GM20431 (cell line): ENCODE results near the gene NHSL2.

Experiments used
- in situ Hi-C: fragments of 300-500 bp; cut with MseI, MboI; formaldehyde crosslinking; loops from one replicate; pipeline ENCODE4 v1.15.0; 2020; ENCODE audit warnings: low sequenced_read_pairs; ENCODE audit not compliant: unreplicated experiment

Gene NHSL2

DNA sequence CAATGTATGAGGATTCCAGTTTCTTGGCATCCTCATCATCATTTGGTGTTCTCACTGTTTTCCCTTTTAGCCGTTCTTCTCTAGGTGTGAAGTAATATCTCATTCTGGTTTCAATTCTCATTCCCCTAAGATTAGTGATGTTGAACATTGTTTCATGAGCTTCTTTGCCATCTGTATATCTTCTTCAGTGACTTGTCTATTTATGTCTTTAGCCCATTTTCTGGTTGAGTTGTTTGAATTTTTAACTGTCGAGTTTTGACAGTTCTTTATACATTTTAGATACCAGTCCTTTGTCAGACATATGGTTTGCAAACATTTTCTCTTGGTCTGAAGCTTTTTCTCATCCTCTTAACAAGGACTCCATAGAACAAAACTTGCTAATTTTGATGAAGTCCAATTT, 101.1 kb downstream of the NHSL2 start:
- in situ Hi-C loops: loop anchor here (25.0 kb wide), 1 partner anchor 101 kb away; no protein-coding TSS in a partner anchor

DNA sequence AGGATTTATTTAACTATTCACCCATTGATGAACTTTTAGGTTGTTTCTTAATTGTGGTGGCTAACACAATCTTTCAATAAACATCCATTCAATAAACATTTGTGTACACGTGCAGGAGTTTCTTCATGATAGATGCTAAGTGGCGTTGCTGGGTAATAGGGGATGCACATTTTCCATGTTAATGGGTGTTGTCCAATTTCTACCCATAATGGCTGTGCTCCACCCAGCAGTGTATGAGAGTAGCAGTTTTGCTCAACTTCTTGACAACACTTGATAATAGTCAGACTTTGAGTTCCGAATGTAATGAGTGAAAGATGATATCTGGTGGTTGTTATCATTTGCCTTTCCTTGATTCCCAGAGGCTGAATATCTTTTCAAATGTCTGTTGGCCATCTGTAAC, 104.7 kb downstream of the NHSL2 start:
- in situ Hi-C loops: loop anchor here (25.0 kb wide), 1 partner anchor 97 kb away; no protein-coding TSS in a partner anchor

DNA sequence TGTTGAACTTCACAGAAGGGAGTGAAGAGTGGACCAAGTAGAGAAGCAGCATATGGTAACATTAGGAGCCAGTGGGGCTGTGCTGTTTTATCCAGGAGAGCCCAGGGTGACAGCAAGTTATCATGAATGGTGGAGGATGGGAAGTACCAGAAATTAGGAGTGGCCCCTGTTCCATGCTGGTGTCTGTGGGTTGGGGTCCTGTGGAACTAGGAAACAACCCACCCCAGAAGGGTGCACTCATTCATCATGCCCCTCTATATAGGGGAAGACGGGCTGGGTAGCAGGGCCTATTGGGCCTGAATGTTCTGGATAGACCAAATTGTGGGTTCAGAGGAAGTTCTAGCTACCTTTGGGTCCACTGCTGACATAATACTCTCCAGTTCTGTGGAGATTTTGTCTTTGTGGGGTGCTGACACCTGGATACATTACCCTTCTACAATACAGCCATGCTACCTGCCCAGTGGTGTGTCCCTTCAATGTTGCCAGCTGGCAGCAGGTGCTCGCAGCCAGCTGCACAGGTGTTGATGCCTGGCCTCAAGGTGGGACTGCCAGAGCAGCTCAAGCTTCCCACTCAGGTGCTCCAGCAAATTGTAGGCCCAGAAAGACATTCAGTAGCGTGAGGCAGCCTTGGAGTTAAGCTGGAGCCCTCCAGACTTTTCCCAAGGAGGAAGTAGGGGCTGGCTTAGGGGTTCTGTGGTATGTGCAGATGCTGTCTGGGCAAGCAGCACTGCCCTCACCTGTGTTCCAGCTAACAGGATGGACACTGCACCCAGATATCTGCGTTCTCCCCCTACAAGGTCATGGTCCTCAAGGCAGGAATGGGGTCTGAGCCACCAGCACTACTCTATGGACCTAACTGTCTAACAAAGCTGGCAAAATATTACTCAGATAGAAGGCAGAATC, 106.5 kb downstream of the NHSL2 start:
- in situ Hi-C loops: loop anchor here (25.0 kb wide), 1 partner anchor 95 kb away; no protein-coding TSS in a partner anchor

GRCh38 chrX:72018277-72019112, 107.8 kb downstream of the NHSL2 start:
- in situ Hi-C loops: loop anchor here (25.0 kb wide), 1 partner anchor 94 kb away; no protein-coding TSS in a partner anchor

DNA sequence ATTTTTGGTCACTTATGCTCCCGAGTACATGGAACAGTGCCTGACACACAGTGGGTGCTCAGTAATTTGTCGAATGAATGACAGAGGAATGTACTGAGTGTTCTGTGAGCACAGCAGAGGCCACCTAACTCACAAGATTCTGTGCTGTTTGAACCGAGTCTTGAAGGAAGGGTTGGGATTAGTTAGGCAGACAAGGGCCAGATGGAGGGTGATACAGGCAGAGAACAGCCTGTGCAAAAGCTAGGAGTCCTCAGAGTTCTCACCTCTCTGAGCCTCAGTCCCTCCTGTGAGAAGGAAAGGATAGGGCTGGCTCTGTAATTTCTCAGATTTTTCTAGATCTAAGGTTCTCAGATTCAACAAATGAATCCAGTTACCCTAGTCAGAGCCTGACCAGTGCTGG, 108.8 kb downstream of the NHSL2 start:
- in situ Hi-C loops: loop anchor here (25.0 kb wide), 1 partner anchor 93 kb away; no protein-coding TSS in a partner anchor

- in situ Hi-C loops: loop anchor here (25.0 kb wide), 1 partner anchor 92 kb away; no protein-coding TSS in a partner anchor
Measured at GRCh38 chrX:72020204-72020603, 109.6 kb downstream of the NHSL2 start.

- in situ Hi-C loops: loop anchor here (25.0 kb wide), 1 partner anchor 92 kb away; no protein-coding TSS in a partner anchor
Measured at GRCh38 chrX:72020788-72021187, 110.1 kb downstream of the NHSL2 start.

DNA sequence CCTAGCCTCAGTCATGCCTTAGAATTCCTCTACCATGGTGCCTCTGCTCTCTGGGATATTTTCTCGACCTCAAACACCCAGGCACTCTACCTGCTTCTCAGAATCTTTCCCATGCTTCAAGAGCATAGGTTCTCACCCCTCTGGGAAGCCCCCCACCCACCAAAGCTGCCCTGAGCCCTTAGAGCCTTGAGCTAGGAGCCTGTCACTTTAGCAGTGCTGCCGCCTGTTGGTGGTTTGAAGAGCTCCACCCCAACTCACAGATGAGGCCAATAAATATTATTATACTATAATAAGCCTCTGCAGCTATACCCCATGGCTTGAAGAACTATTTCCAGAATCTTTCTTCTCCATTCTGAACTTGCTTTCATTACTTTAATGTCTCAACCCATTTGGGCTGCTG, 111.3 kb downstream of the NHSL2 start:
- in situ Hi-C loops: loop anchor here (25.0 kb wide), 1 partner anchor 90 kb away; no protein-coding TSS in a partner anchor

DNA sequence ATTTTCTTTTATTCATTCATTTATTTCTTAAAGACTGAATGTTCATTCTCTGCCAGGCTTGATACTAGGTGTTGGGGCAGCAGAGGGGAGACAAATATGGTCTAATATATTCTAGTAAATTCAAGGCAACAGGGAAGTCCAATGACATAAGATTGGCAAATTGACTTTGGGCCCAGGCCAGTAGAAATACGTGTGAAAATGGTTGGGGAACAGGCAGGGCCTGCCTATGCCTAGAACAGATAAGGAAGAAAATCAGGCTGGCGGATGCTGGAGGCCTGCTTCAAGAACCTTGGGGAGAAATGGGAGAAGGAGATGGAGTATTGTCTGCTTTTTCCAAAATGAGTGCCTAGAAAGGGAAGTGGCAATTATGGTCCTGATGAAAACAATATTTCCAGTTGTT, 112.4 kb downstream of the NHSL2 start:
- in situ Hi-C loops: loop anchor here (25.0 kb wide), 1 partner anchor 89 kb away; no protein-coding TSS in a partner anchor

- in situ Hi-C loops: no loop called here
Measured at GRCh38 chrX:72025236-72025770, 114.7 kb downstream of the NHSL2 start.

DNA sequence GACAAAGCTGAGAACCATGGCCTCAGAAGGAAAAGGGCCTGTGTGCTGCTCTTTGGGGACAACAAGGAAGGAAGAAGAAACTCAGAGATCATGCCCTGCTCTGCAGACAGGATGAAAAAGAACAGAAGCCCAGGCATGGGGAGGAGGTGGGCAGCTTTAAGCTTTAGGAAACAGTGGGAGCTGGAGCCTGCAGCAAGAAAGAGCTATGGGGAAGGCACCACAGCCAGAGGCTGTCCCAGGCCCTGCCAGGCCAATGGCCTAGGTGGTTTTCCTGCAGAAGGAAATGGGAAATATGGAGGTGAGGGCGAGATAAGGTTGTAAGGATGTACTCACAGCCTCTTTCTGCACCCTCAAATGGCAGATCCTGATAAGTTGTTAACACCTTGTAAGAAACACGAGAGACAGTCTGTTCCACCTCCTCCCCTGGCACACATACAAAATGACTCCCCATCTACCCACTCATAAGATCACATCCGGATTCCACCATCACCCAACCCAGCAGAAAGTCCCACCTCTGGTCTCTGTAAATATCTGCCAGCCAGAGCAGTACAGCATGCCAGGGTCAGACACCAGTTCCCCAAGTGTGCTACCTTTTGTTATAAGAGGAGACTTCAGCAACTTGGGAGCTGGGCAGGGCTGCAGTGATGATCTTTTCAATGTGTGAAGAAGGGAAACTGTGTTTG, 115.8 kb downstream of the NHSL2 start:
- in situ Hi-C loops: no loop called here

GRCh38 chrX:72027024-72027913, 116.6 kb downstream of the NHSL2 start:
- in situ Hi-C loops: no loop called here

DNA sequence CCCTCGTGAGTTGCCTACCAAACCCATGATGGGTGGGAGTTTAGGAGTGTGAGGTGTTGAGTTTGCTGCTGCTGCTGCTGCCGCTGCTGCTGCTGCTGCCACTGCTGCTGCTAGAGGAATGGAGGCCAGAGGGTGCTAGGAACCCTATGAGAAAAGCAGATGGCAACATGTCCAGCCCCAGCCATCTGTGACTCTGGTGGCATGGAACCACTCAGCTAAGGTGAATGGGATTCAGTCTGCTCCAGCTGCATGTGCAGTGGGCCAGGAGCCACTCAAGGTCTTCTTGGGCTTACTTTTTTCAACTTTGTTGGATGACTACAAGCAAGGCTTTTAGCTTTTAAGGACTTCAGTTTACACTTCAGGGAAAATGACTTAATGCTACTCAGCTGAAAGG, 117.3 kb downstream of the NHSL2 start:
- in situ Hi-C loops: no loop called here

DNA sequence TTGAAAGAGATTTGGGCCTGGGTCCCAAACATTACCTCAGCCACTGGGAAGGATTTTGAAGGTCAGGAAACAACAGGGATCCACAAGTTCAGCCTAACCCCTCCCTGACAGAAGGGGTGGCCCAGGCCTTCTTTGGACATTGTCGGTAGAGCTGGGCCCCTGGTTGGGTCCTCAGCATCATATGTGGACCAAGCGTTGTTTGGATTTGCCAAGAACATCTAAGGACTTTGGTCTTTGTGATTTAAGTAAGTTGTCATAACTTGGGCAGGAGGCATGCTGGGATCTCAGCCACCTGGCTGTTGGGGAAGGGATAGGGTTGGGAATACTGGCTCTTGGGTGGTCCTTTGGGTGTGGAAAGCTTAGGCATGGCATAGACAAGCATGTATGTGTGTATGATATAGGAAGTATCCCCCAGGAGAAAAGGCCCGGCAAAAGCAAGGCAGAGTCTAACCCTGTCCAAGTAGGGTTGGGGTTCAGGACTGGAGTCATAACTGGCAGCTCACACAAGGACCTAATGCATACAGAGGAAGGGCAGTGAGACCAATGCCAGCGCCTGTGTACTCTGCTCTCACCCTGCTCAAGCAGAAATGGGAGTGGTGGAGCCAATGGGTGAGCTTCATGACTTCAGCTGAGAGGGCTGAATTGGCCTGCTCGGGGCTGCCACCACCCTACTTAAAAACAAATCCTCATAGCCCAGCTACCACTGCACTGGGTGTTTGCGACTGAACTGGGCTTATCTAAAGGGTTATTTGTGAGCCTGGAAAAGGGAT, 118.2 kb downstream of the NHSL2 start:
- in situ Hi-C loops: no loop called here

DNA sequence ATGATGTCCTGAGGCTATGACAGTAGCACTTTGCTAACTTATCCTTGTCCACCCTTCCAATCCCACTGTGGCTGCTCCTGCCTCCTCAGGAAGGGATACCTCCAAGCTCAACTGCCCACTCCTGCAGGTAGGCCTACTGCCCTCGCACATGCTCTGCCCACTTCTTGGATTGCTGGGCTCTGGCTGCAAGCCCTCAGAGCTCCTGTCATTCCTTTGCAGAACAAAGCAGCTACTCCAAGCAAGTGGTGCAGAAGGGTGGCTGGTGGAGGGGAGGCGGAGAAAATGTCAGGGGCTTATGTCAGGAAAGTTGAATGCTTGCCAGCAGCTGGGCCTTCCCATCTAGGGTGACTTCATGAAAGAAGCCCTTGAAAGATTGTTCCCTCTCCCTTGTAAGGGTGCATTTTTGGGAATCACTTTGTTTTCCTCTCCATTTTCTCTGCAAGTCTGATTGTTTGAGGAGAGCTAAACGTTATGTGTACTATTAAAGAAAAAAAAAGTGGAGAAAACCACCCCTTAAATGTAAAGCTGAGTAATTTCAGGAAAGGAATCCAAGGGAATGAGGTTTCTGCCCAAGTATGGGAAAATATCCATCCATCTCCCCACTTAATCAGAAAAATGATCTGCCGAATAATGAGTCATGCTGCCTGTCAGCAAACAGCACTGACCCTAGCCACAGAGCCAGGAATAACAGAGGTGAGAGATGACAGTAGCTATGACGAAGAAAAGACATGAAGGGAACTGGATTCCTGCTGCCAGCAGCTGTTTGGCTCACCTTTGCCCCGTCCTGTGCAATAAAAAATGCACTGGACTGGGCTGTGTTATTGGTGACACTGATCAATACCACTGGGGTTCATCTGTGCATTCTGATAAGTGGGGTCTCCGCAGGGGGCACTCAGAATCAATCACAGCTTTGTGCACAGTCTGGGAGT, 119.1 kb downstream of the NHSL2 start:
- in situ Hi-C loops: no loop called here

- in situ Hi-C loops: no loop called here
Measured at GRCh38 chrX:72030431-72030830, 119.8 kb downstream of the NHSL2 start.

DNA sequence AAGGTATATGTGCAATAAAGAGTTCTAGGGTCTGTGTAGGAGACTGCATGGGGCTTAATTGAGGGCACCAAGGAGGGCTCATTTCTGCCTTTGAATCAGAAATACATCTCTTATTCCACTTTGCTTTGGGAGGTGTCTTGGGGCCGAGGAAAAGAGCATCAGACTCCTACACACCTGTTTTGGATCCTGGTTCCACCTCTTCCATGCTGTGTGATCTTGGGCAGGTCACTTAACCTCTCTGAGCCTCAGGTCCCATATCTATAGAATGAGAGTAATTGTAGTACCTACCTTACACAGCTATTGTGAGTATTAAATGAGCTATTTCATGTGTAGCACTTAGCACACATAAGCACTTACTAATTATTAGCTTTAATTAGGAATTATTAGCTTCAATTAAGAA, 120.5 kb downstream of the NHSL2 start:
- in situ Hi-C loops: no loop called here
